HL-60 (cell line): ENCODE measurements around the gene CFAP69.

Experiments
- DNase-seq, 2 experiments: peaks; one replicate each; pipeline ENCODE4 v3.0.0-alpha.2; 2010 to 2020; ENCODE audit warnings: low read depth in 1 of 2, low spot score in 1 of 2
- H3K27ac ChIP-seq: fragments of 250-450 bp; sonication (Bioruptor Pico); replicated peaks from 2 replicates; pipeline ENCODE4 v1.5.1; 2020; ENCODE audit warnings: mild to moderate bottlenecking, moderate library complexity
- H3K27me3 ChIP-seq: fragments of 250-450 bp; sonication (Bioruptor Pico); 2 replicates; pipeline ENCODE4 v1.5.1; 2021; ENCODE audit warnings: mild to moderate bottlenecking, moderate library complexity; ENCODE audit not compliant: insufficient read depth, poor library complexity, severe bottlenecking
- H3K4me3 ChIP-seq: replicated peaks from 2 replicates; pipeline ENCODE4 v1.5.1; 2011; ENCODE audit warnings: mild to moderate bottlenecking, control low read depth, low read length; ENCODE audit not compliant: insufficient read depth
- GABPA ChIP-seq: IDR thresholded peaks from 2 replicates; pipeline ENCODE4 v1.6.1; 2012; ENCODE audit warnings: low read depth

Gene CFAP69

DNA sequence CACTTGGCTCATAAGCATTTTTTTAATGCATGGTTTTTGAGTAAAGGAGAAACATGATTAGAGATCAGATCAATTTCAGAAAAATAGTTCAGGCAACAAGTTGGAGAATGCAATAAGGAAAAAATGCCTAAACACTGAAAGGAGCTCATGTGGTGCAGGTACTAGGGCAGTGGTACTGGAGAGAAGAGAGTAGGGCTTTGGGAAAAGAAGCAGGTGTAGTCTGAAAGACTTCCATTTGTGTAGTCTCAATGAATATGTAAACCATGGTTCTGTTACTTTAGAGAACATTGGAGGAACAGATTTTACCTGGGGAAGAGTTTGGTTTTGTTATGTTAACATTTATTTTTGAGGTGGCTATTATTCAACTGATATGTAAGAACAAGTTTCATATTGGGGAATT is 107.0 kb downstream of the CFAP69 start:
- TF ChIP-seq GABPA = no peak
- no peak overlapping the region for H3K27ac ChIP-seq
- H3K4me3 ChIP-seq = no peak overlapping the region
- DNase-seq = no peak
- no peaks in the 10 kb centered on the region for H3K27me3 ChIP-seq
